Spleen (tissue), 7 donors: ENCODE data around the gene VTI1A.

Source experiments
- CTCF ChIP-seq, 11 experiments: fragments of 200-600 bp in 7 of 11; fragments of 450-650 bp in 4 of 11; sonication (generic) in 4 of 11; IDR thresholded peaks in 8 of 11; conservative IDR thresholded peaks in 3 of 11; 1 replicate in 7 of 11; 2 replicates in 4 of 11; pipeline versions ENCODE4 v1.4.0 to v1.8.0; 2016 to 2021; ENCODE audit warnings: antibody characterized with exemption in 11 of 11, inconsistent platforms in 4 of 11, mild to moderate bottlenecking in 1 of 11
- POLR2A ChIP-seq, 3 donors: fragments of 450-650 bp; IDR thresholded peaks; one replicate each; pipeline ENCODE4 v1.5.1; 2017; ENCODE audit warnings: antibody characterized with exemption in 3 of 3, mild to moderate bottlenecking in 1 of 3
- POLR2AphosphoS5 ChIP-seq, 3 donors: sonication (generic); formaldehyde crosslinking; IDR thresholded peaks; one replicate each; pipeline ENCODE4 v1.5.1; 2017; ENCODE audit warnings: antibody characterized with exemption in 3 of 3
- donor health status: DM: no; HTN: no; CAD: no; lungs with moderate emphysema.
- donor health status: DM: no; HTN: no; CAD: no.
- donor health status: DM: no; HTN: no; CAD: no.

DNA sequence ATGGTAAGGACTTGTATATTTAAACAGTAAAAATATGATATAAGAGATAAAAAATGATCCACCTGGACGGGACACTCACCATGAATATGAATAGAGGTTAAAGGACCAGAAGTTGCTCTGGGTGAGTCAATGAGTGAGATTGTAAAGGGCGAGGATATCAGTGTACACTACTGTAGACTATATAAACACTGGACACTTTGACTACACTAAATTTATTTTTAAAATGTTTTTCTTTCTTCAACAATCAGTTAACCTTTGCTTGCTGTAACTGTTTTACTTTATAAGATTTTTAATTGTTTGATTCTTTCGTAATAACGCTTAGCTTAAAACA is 202.8 kb downstream of the VTI1A start:
- TF ChIP-seq CTCF (IDR thresholded peaks at IDR 0.05 in 8 of 11, conservative IDR thresholded peaks at IDR 0.05 in 3 of 11) (no peak), POLR2A (IDR thresholded peaks at IDR 0.05) (no peak), POLR2AphosphoS5 (IDR thresholded peaks at IDR 0.05) (no peak)
